ENCODE data around the gene IQCC.

IQCC gene

GRCh38 chr1:32195972-32196823 is 9.3 kb upstream of the IQCC start:
- DNase-seq, result no peak

GRCh38 chr1:32197074-32197473 is 8.4 kb upstream of the IQCC start:
- DNase-seq, result no peak

- no peak for DNase-seq
These were observed 7.6 kb upstream of the IQCC start for GRCh38 chr1:32197837-32198236.

- DNase-seq, result no peak
These were observed 7.0 kb upstream of the IQCC start for GRCh38 chr1:32198237-32199042.

- DNase-seq, result no peak
These were observed 6.3 kb upstream of the IQCC start for GRCh38 chr1:32199043-32199716.

GRCh38 chr1:32199717-32200072 is 5.8 kb upstream of the IQCC start:
- DNase-seq, result no peak

- no peak for DNase-seq
These were observed 5.1 kb upstream of the IQCC start, which contains the start of gene CCDC28B for GRCh38 chr1:32200226-32201010. Gene CCDC28B, plus strand, starts transcription at chr1:32200595. Its CDS starts 1,341 bp downstream, at chr1:32201936.

GRCh38 chr1:32201011-32201855 is 4.2 kb upstream of the IQCC start:
- no peak for DNase-seq

GRCh38 chr1:32204943-32205361 is 519 bp upstream of the IQCC start:
- DNase-seq, result no peak

- DNase-seq, result no peak
These were observed 3.0 kb downstream of the IQCC start for GRCh38 chr1:32208469-32208868.

- no peak for DNase-seq
These were observed 3.4 kb downstream of the IQCC start, which contains the start of gene DCDC2B for GRCh38 chr1:32208891-32209328. Gene DCDC2B, plus strand, starts transcription at chr1:32209089. Its CDS starts 5 bp downstream, at chr1:32209094.

GRCh38 chr1:32215629-32216480 is 10.4 kb downstream of the IQCC start:
- no peak for DNase-seq

GRCh38 chr1:32216566-32216965 is 11.1 kb downstream of the IQCC start:
- no peak for DNase-seq

- DNase-seq, result no peak
These were observed 13.6 kb downstream of the IQCC start for GRCh38 chr1:32219022-32219421.

- DNase-seq, result no peak
These were observed 15.5 kb downstream of the IQCC start for GRCh38 chr1:32220746-32221580.

- DNase-seq, result no peak
These were observed 16.1 kb downstream of the IQCC start for GRCh38 chr1:32221581-32221979.

- DNase-seq, result peak; percentile 70
These were observed 16.7 kb downstream of the IQCC start, which contains the start of the genes EIF3I and TMEM234 for GRCh38 chr1:32221980-32222755. Gene EIF3I, plus strand, starts transcription at chr1:32222407. Its CDS starts 35 bp downstream, at chr1:32222442. Gene TMEM234, minus strand, starts transcription at chr1:32222353. Its CDS starts 31 bp downstream, at chr1:32222322.

- no peak for DNase-seq
These were observed 18.2 kb downstream of the IQCC start for GRCh38 chr1:32223683-32224082.
